ENCODE measurements around the gene SYCP2.

Gene SYCP2

GRCh38 chr20:59823030-59823423 lies 110.4 kb downstream of the SYCP2 start:
- DNase-seq (ENCODE audit: low read depth in 2 of 2) = no peak

GRCh38 chr20:59822291-59823029 lies 111.0 kb downstream of the SYCP2 start:
- no peak for DNase-seq (ENCODE audit: low read depth in 2 of 2)

- DNase-seq (ENCODE audit: low read depth in 2 of 2) = no peak
These were observed 111.6 kb downstream of the SYCP2 start for GRCh38 chr20:59821788-59822187.

- no peak for DNase-seq (ENCODE audit: low read depth in 2 of 2)
These were observed 112.2 kb downstream of the SYCP2 start for GRCh38 chr20:59821201-59821600.

- DNase-seq (ENCODE audit: low read depth in 2 of 2) = no peak
These were observed 113.0 kb downstream of the SYCP2 start for GRCh38 chr20:59820204-59821041.

GRCh38 chr20:59819496-59820203 lies 113.8 kb downstream of the SYCP2 start:
- DNase-seq (ENCODE audit: low read depth in 2 of 2) = no peak

GRCh38 chr20:59818911-59819310 lies 114.5 kb downstream of the SYCP2 start:
- DNase-seq (ENCODE audit: low read depth in 2 of 2) = no peak

GRCh38 chr20:59817846-59818615 lies 115.4 kb downstream of the SYCP2 start:
- no peak for DNase-seq (ENCODE audit: low read depth in 2 of 2)

GRCh38 chr20:59817406-59817805 lies 116.0 kb downstream of the SYCP2 start:
- DNase-seq (ENCODE audit: low read depth in 2 of 2) = no peak

- DNase-seq (ENCODE audit: low read depth in 2 of 2) = no peak
These were observed 117.2 kb downstream of the SYCP2 start for GRCh38 chr20:59816146-59816738.

- no peak for DNase-seq (ENCODE audit: low read depth in 2 of 2)
These were observed 118.5 kb downstream of the SYCP2 start for GRCh38 chr20:59814840-59815340.

- no peak for DNase-seq (ENCODE audit: low read depth in 2 of 2)
These were observed 119.2 kb downstream of the SYCP2 start for GRCh38 chr20:59813948-59814839.

Data from stimulated activated CD8-positive, alpha-beta memory T cell treated with anti-CD3 and anti-CD28 coated beads, Interleukin-7, amount 100 ng/mL, for 1 hour (primary cell).